HG03196 (cell line): ENCODE data around the gene CDKAL1.

Experiments
- ATAC-seq: cut with Tn5 transposase; IDR thresholded peaks from one replicate; pipeline ENCODE4 v1.9.1; 2021; ENCODE audit not compliant: unreplicated experiment

The CDKAL1 gene

GRCh38 chr6:20998748-20999448 is 464.6 kb downstream of the CDKAL1 start:
- ATAC-seq, result no peak

GRCh38 chr6:21000331-21000801 is 466.1 kb downstream of the CDKAL1 start:
- no peak for ATAC-seq

- ATAC-seq, result no peak
Measured at GRCh38 chr6:21001736-21002135, 467.5 kb downstream of the CDKAL1 start.

- ATAC-seq, result peak; percentile 74
Measured at GRCh38 chr6:21003780-21004541, 469.7 kb downstream of the CDKAL1 start.

- ATAC-seq, result peak; percentile 42
Measured at GRCh38 chr6:21005816-21006570, 471.7 kb downstream of the CDKAL1 start.

- ATAC-seq, result no peak
Measured at GRCh38 chr6:21019614-21020013, 485.4 kb downstream of the CDKAL1 start.

- ATAC-seq, result peak; percentile 96
Measured at GRCh38 chr6:21022343-21023107, 488.3 kb downstream of the CDKAL1 start.

GRCh38 chr6:21023210-21023609 is 489.0 kb downstream of the CDKAL1 start:
- no peak for ATAC-seq

GRCh38 chr6:21024616-21025015 is 490.4 kb downstream of the CDKAL1 start:
- no peak for ATAC-seq

GRCh38 chr6:21026576-21027273 is 492.5 kb downstream of the CDKAL1 start:
- ATAC-seq, result no peak

GRCh38 chr6:21027507-21027906 is 493.2 kb downstream of the CDKAL1 start:
- no peak for ATAC-seq

- no peak for ATAC-seq
Measured at GRCh38 chr6:21031182-21031581, 496.9 kb downstream of the CDKAL1 start.

GRCh38 chr6:21033084-21033483 is 498.8 kb downstream of the CDKAL1 start:
- no peak for ATAC-seq

GRCh38 chr6:21033575-21034026 is 499.3 kb downstream of the CDKAL1 start:
- no peak for ATAC-seq

- ATAC-seq, result no peak
Measured at GRCh38 chr6:21034345-21034744, 500.1 kb downstream of the CDKAL1 start.

- no peak for ATAC-seq
Measured at GRCh38 chr6:21037453-21037852, 503.2 kb downstream of the CDKAL1 start.

- ATAC-seq, result no peak
Measured at GRCh38 chr6:21039926-21040325, 505.7 kb downstream of the CDKAL1 start.

GRCh38 chr6:21045135-21045700 is 511.0 kb downstream of the CDKAL1 start:
- ATAC-seq, result no peak

- no peak for ATAC-seq
Measured at GRCh38 chr6:21046276-21046675, 512.0 kb downstream of the CDKAL1 start.

- no peak for ATAC-seq
Measured at GRCh38 chr6:21048047-21048446, 513.8 kb downstream of the CDKAL1 start.
